ENCODE data around the gene SNX17.

- no peak for TF ChIP-seq CTCF (IDR thresholded peaks at IDR 0.05)
- no peak for TF ChIP-seq POLR2A (IDR thresholded peaks at IDR 0.05)
These were observed 8.4 kb downstream of the SNX17 start for GRCh38 chr2:27378809-27379290.
